ENCODE data around the gene CDH5. TPM values are rescaled to one million over a fixed set of nuclear protein-coding genes. Genes with fewer than 3 reads are reported as not detected.

CDH5 gene
- total RNA-seq, 4 donors from 2014 or later, result 5.3 to 28.1 (median 11.4) TPM

DNA sequence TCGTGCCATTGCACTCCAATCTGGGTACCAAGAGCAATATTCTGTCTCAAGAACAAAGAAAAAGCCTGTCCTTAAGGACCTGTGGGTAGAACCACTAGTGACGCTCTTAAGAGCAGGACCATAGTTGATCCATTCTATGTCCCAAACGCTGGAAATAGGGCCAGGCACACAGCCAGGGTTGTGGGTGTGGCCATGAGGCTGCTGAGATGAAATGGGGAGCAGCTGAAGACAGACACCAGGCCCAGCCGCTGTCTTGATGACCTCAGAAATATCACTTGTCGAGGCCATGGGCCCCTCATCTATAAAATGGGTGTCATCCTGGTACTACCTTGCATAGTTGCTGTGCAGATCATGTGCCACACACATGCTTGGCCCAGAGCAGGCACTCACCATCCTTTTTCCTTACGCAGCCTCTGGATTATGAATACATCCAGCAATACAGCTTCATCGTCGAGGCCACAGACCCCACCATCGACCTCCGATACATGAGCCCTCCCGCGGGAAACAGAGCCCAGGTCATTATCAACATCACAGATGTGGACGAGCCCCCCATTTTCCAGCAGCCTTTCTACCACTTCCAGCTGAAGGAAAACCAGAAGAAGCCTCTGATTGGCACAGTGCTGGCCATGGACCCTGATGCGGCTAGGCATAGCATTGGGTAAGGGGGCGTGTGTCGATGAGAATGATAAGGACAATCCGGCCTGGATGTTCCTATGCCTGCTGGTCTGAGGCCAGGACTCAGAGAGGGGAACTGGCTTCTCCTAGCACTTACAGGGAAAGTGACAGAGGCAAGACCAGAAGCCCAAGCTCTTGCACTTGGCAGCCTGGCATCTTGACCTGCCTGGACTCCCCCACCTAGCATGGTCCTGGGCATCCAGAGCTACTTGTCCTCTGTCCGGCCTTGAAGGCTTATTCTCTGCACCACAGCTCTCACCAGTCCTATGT, 25.5 kb downstream of the CDH5 start:
- TF ChIP-seq, protein P1, sequence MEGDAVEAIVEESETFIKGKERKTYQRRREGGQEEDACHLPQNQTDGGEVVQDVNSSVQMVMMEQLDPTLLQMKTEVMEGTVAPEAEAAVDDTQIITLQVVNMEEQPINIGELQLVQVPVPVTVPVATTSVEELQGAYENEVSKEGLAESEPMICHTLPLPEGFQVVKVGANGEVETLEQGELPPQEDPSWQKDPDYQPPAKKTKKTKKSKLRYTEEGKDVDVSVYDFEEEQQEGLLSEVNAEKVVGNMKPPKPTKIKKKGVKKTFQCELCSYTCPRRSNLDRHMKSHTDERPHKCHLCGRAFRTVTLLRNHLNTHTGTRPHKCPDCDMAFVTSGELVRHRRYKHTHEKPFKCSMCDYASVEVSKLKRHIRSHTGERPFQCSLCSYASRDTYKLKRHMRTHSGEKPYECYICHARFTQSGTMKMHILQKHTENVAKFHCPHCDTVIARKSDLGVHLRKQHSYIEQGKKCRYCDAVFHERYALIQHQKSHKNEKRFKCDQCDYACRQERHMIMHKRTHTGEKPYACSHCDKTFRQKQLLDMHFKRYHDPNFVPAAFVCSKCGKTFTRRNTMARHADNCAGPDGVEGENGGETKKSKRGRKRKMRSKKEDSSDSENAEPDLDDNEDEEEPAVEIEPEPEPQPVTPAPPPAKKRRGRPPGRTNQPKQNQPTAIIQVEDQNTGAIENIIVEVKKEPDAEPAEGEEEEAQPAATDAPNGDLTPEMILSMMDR (IDR thresholded peaks at IDR 0.05), result no peak
- no peak for TF ChIP-seq POLR2A (IDR thresholded peaks at IDR 0.05)
- DNase-seq, result peak in 1 of 3 donors; percentile 25
- Histone ChIP-seq H3K4me1 (no peaks in the 10 kb centered on the region), H3K27me3 (no peaks in the 10 kb centered on the region), H3K4me3 (no peak overlapping the region), H3K9me3 (no peaks in the 10 kb centered on the region), H3K36me3 (no peaks in the 10 kb centered on the region), H3K27ac (no peak overlapping the region)

DNA sequence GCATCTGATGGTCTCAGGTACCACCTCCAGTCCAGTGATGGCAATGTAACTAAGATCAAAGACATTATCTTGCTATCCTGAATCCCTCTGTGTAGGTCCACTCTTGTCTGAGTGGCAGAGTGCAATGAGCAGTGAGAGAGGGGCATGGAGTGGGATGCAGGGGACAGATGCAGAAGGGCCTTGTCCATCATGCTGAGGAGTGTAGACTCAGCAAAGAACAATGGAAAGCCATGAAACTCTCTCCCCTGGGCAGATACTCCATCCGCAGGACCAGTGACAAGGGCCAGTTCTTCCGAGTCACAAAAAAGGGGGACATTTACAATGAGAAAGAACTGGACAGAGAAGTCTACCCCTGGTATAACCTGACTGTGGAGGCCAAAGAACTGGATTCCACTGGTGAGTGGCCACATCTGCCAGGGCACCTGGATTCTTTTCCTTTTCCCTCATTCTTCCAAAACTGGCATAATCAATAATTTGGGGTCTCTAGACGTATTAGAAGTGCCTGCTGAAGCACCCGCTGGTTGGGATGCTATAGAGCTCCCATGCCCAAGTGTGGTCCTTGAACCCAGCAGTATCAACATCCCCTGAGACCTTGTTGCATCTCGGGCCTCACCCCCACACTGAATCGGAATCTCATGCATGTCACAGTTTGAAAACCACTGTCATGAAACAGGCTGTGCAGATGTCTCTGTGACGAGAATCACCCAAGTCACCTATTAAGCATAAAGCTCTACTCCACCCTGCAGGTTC, 29.5 kb downstream of the CDH5 start:
- DNase-seq, result peak in 1 of 3 donors; percentile 23
- Histone ChIP-seq H3K4me1 (no peaks in the 10 kb centered on the region), H3K4me3 (no peak overlapping the region), H3K9me3 (no peaks in the 10 kb centered on the region), H3K27ac (no peak overlapping the region), H3K27me3 (no peaks in the 10 kb centered on the region), H3K36me3 (no peaks in the 10 kb centered on the region)
- no peak for TF ChIP-seq POLR2A (IDR thresholded peaks at IDR 0.05)
- TF ChIP-seq, protein P1 (IDR thresholded peaks at IDR 0.05), result no peak

DNA sequence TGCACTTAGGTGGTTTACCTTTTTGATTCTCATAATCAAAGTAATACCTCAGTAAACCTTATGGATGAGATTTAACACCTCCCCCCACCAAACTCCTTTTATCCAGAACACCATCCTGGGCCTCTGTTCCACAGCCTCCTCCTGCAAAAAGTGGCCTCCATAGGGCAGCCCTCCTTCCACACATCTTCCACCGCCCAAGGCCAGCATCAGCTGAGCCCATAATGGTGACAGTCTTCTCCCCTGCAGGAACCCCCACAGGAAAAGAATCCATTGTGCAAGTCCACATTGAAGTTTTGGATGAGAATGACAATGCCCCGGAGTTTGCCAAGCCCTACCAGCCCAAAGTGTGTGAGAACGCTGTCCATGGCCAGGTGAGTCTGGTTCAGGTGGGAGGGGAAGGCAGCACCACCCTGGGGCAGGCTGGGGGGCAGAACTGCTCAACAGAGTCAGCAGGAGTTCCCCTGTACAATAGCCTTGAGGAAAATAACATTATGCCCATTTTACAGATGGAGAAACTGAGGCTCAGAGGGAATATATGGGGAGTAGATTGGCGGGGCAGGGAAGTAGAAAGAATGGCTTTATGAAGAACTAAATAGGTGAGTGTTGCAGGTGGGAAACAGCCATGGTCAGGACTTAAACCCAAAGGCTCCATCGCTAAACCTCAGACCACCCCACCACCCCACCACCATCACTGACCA, 31.4 kb downstream of the CDH5 start:
- Histone ChIP-seq H3K9me3 (no peaks in the 10 kb centered on the region), H3K27me3 (no peaks in the 10 kb centered on the region), H3K4me1 (no peaks in the 10 kb centered on the region), H3K27ac (no peak overlapping the region), H3K4me3 (no peak overlapping the region), H3K36me3 (no peaks in the 10 kb centered on the region)
- DNase-seq, result peak in 1 of 3 donors; percentile 23
- TF ChIP-seq, protein P1 (IDR thresholded peaks at IDR 0.05), result no peak
- TF ChIP-seq POLR2A (IDR thresholded peaks at IDR 0.05), result no peak

DNA sequence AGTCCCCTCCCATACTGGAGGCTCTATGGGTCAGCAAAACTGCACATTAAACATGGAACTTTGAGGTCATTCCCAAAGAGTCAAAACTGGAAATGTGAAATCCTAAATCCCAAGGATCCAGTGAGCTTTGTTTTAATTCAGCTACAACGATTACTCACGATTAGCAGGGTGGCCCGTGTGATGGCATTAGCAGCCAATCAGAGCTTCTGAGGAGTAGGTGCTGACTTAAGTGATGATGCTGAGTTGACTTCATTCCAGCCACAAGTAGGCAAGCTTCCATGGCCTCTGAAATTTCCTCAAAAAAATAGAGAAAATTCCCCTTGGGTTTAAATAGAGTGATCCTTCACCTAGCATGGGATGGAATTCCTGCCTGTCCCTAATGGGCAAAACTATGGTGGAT, 32.5 kb downstream of the CDH5 start:
- Histone ChIP-seq H3K9me3 (no peaks in the 10 kb centered on the region), H3K36me3 (no peaks in the 10 kb centered on the region), H3K27ac (no peak overlapping the region), H3K4me1 (no peaks in the 10 kb centered on the region), H3K4me3 (no peak overlapping the region), H3K27me3 (no peaks in the 10 kb centered on the region)
- no peak for TF ChIP-seq POLR2A (IDR thresholded peaks at IDR 0.05)
- TF ChIP-seq, protein P1 (IDR thresholded peaks at IDR 0.05), result no peak
- DNase-seq, result no peak

DNA sequence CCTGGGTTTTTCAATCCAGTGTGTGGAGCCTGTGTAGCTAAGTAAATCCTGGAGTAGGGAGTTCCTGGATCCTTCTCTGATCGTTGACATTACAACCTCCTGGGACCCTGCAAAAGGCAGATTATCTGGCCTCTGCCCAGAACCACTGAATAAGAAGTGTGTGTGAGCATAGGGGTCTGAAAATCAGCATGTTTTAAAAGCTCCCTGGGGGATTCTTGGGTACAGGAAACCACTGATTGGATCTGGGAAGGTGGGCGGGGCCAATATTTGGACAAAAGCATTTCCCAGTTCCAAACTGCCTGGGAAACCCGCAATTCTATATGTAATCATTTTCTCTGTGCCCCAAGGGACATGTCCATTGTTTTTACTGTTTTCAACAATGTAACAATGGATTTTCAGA, 33.4 kb downstream of the CDH5 start:
- Histone ChIP-seq H3K9me3 (no peaks in the 10 kb centered on the region), H3K4me1 (no peaks in the 10 kb centered on the region), H3K27me3 (no peaks in the 10 kb centered on the region), H3K4me3 (no peak overlapping the region), H3K27ac (no peak overlapping the region), H3K36me3 (no peaks in the 10 kb centered on the region)
- DNase-seq, result peak in 1 of 3 donors; percentile 21
- TF ChIP-seq POLR2A (IDR thresholded peaks at IDR 0.05), result no peak
- TF ChIP-seq, protein P1 (IDR thresholded peaks at IDR 0.05), result no peak

Measured in Peyer's patch (tissue), 4 donors.